Nephron progenitor cell (in vitro differentiated cells): ENCODE results near the gene PCDHGB5.
"Not testable (repeated sequence)": the region's sequence is repeated elsewhere in the genome, so short reads cannot be mapped to it uniquely, and the experiment has no call there.

Experiments used
- DNase-seq: peaks from one replicate; pipeline ENCODE4 v3.0.0; 2021
- H3K27ac Mint-ChIP-seq: 2 replicates; pipeline ENCODE4 v1.8.0; 2021; ENCODE audit warnings: mild to moderate bottlenecking, moderate library complexity, mixed read lengths
- H3K27me3 Mint-ChIP-seq: 2 replicates; pipeline ENCODE4 v1.8.0; 2021; ENCODE audit warnings: mild to moderate bottlenecking, low read depth, mixed read lengths; ENCODE audit not compliant: poor library complexity
- H3K36me3 Mint-ChIP-seq: 2 replicates; pipeline ENCODE4 v1.8.0; 2021; ENCODE audit warnings: low read depth, mixed read lengths
- H3K4me1 Mint-ChIP-seq: 2 replicates; pipeline ENCODE4 v1.8.0; 2021; ENCODE audit warnings: mixed read lengths
- H3K4me3 Mint-ChIP-seq: 2 replicates; pipeline ENCODE4 v1.8.0; 2021; ENCODE audit warnings: mild to moderate bottlenecking, moderate library complexity, mixed read lengths
- H3K9me3 Mint-ChIP-seq: 2 replicates; pipeline ENCODE4 v1.8.0; 2021; ENCODE audit warnings: mild to moderate bottlenecking, moderate library complexity, mixed read lengths
- TF ChIP-seq, protein P1 (sequence below): fragments of 200-600 bp; sonication (generic); IDR thresholded peaks from 2 replicates; pipeline ENCODE4 v1.5.0; 2021; ENCODE audit warnings: antibody characterized with exemption

PCDHGB5 gene

DNA sequence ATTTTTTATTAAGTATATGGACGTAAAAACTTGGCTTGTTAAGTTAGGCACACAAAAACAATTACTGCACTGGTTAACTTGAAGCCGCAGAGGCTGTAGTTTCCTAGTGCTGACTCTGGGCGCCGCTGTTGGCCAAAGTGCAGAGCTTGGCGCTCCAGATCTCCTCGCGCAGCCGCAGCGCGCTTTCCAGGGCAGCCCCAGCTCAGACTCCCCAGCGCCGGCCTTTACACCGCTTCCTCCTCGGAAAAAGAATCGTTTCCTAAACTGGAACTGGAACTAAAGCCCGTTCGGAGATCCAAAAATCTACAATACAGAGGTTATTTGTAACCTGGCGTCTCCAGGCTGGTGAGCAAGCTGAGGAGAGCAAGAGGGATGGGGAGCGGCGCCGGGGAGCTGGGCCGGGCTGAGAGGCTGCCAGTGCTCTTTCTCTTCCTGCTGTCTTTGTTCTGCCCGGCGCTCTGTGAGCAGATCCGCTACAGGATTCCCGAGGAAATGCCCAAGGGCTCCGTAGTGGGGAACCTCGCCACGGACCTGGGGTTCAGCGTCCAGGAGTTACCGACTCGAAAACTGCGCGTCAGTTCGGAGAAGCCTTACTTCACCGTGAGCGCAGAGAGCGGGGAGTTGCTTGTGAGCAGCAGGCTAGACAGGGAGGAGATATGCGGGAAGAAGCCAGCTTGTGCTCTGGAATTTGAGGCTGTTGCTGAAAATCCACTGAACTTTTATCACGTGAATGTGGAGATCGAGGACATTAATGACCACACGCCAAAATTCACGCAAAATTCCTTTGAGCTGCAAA lies at the start of gene PCDHGB5:
TSS of gene PCDHGB5 (plus strand) at position 192 of the 796 bp plus-strand sequence. CDS start at position 373, 181 bp downstream.
- H3K4me1 Mint-ChIP-seq, H3K4me3 Mint-ChIP-seq, H3K27me3 Mint-ChIP-seq, H3K27ac Mint-ChIP-seq, DNase-seq: not testable (repeated sequence)
- Mint-ChIP-seq H3K9me3 (peaks cover 88% of the 10 kb centered on the region), H3K36me3 (peaks cover 70% of the 10 kb centered on the region)

DNA sequence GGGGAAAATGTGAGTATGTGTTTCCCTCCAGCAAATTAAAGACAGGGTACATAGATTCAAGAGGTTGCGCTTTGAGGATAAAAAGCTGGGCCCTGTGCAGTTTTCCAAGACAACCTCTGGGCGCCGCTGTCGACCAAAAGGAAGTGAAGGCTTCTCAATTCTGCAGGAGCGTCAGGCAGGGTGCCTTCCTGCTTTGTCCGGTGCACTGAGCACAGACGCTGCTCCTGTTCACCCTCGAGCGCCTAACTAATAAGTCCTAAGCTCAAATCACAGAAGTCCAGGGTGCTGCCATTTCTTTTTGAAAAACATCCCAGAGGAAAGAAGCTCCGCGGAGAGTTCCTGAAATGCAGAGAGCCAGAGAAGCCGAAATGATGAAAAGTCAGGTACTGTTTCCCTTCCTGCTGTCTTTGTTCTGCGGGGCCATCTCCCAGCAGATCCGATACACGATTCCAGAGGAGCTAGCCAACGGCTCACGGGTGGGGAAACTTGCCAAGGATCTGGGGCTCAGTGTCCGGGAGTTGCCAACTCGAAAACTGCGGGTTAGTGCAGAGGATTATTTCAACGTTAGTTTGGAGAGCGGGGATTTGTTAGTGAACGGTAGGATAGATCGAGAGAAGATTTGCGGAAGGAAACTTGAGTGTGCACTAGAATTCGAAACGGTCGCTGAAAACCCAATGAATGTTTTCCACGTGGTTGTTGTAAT lies 47.7 kb upstream of the PCDHGB5 start, which contains the start of gene PCDHGB1:
TSS of gene PCDHGB1 (plus strand) at position 183 of the 703 bp plus-strand sequence. CDS start at position 345, 162 bp downstream.
- no peak within 1 kb of the TSS for H3K27ac Mint-ChIP-seq
- DNase-seq: peak; percentile 38
- H3K9me3 Mint-ChIP-seq: peaks cover 88% of the 10 kb centered on the region
- peak within 1 kb of the TSS; percentile 71 for H3K4me3 Mint-ChIP-seq
- H3K36me3 Mint-ChIP-seq: peaks cover 37% of the 10 kb centered on the region
- TF ChIP-seq, protein P1, sequence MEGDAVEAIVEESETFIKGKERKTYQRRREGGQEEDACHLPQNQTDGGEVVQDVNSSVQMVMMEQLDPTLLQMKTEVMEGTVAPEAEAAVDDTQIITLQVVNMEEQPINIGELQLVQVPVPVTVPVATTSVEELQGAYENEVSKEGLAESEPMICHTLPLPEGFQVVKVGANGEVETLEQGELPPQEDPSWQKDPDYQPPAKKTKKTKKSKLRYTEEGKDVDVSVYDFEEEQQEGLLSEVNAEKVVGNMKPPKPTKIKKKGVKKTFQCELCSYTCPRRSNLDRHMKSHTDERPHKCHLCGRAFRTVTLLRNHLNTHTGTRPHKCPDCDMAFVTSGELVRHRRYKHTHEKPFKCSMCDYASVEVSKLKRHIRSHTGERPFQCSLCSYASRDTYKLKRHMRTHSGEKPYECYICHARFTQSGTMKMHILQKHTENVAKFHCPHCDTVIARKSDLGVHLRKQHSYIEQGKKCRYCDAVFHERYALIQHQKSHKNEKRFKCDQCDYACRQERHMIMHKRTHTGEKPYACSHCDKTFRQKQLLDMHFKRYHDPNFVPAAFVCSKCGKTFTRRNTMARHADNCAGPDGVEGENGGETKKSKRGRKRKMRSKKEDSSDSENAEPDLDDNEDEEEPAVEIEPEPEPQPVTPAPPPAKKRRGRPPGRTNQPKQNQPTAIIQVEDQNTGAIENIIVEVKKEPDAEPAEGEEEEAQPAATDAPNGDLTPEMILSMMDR: peak; percentile 38
- peaks cover 4% of the 10 kb centered on the region for H3K27me3 Mint-ChIP-seq
- no peaks in the 10 kb centered on the region for H3K4me1 Mint-ChIP-seq

DNA sequence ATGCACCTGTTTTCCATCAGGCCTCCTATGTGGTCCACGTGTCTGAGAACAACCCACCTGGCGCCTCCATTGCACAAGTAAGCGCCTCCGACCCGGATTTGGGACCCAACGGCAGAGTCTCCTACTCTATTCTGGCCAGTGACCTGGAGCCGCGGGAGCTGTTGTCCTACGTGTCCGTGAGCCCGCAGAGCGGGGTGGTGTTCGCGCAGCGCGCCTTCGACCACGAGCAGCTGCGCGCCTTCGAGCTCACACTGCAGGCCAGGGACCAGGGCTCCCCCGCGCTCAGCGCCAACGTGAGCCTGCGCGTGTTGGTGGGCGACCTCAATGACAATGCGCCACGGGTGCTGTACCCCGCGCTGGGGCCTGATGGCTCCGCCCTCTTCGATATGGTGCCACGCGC lies 46.2 kb upstream of the PCDHGB5 start:
- H3K36me3 Mint-ChIP-seq: peaks cover 41% of the 10 kb centered on the region
- TF ChIP-seq, protein P1: no peak
- H3K27me3 Mint-ChIP-seq: peaks cover 4% of the 10 kb centered on the region
- no peak overlapping the region for H3K4me3 Mint-ChIP-seq
- peaks cover 91% of the 10 kb centered on the region for H3K9me3 Mint-ChIP-seq
- H3K27ac Mint-ChIP-seq: no peak overlapping the region
- H3K4me1 Mint-ChIP-seq: no peaks in the 10 kb centered on the region
- no peak for DNase-seq

DNA sequence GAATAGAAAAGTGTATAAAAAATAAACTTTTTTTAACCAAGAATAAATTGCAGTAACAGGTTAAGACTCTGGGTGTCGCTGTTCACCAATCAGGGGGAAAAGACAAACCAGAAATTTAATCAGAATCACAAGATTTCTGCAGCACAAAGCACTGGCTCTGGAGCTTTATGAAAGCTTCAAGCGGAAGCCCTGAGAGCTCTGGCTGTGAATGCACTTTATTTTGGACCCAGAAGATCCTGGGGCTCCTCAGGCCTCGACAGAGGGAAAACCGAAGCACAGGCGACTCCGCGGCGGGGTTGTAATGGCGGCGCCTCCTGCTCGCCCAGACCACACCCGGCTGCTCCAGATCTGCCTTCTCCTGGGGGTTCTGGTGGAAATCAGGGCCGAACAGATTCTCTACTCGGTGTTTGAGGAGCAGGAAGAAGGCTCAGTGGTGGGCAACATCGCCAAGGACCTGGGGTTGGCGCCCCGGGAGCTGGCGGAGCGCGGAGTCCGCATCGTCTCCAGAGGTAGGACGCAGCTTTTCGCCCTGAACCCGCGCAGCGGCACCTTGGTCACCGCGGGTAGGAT lies 42.8 kb upstream of the PCDHGB5 start, which contains the start of gene PCDHGA4:
TSS of gene PCDHGA4 (plus strand) at position 122 of the 570 bp plus-strand sequence. CDS start at position 209, 87 bp downstream.
- Mint-ChIP-seq H3K27ac (no peak within 1 kb of the TSS), H3K27me3 (peaks cover 2% of the 10 kb centered on the region), H3K4me1 (no peaks in the 10 kb centered on the region), H3K9me3 (peaks cover 91% of the 10 kb centered on the region), H3K36me3 (peaks cover 45% of the 10 kb centered on the region), H3K4me3 (no peak within 1 kb of the TSS)
- no peak for DNase-seq
- TF ChIP-seq, protein P1: no peak

DNA sequence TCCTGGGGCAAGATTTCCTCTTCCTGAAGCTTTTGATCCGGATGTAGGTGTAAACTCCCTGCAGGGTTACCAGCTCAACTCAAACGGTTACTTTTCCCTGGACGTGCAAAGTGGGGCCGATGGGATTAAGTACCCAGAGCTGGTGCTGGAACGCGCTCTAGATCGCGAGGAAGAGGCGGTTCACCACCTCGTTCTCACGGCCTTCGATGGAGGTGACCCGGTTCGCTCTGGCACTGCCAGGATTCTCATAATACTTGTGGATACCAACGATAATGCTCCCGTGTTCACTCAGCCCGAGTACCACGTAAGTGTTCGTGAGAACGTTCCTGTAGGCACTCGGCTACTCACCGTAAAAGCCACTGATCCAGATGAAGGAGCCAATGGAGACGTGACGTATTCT lies 42.1 kb upstream of the PCDHGB5 start:
- TF ChIP-seq, protein P1: no peak
- no peak overlapping the region for H3K27ac Mint-ChIP-seq
- no peak overlapping the region for H3K4me3 Mint-ChIP-seq
- H3K4me1 Mint-ChIP-seq: no peaks in the 10 kb centered on the region
- no peak for DNase-seq
- H3K9me3 Mint-ChIP-seq: peaks cover 91% of the 10 kb centered on the region
- no peaks in the 10 kb centered on the region for H3K27me3 Mint-ChIP-seq
- H3K36me3 Mint-ChIP-seq: peaks cover 46% of the 10 kb centered on the region

DNA sequence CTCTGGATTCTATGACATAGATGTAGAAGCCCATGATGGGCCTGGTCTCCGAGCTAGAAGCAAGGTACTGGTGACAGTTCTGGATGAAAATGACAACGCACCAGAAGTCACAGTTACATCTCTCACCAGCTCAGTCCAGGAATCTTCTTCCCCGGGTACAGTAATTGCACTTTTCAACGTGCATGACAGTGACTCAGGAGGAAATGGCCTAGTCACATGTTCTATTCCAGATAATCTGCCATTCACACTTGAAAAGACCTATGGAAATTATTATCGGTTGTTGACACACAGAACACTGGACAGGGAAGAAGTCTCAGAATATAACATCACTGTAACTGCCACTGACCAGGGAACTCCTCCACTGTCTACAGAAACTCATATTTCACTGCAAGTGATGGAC lies 41.6 kb upstream of the PCDHGB5 start:
- H3K4me3 Mint-ChIP-seq: no peak overlapping the region
- peaks cover 51% of the 10 kb centered on the region for H3K36me3 Mint-ChIP-seq
- H3K27ac Mint-ChIP-seq: no peak overlapping the region
- TF ChIP-seq, protein P1: no peak
- no peaks in the 10 kb centered on the region for H3K4me1 Mint-ChIP-seq
- H3K9me3 Mint-ChIP-seq: peaks cover 91% of the 10 kb centered on the region
- DNase-seq: no peak
- H3K27me3 Mint-ChIP-seq: no peaks in the 10 kb centered on the region
